HG03457 (cell line): Measurements from ENCODE around the gene IGFBP6.

Experiments
- ATAC-seq: cut with Tn5 transposase; IDR thresholded peaks from one replicate; pipeline ENCODE4 v1.9.1; 2021; ENCODE audit warnings: moderate number of reproducible peaks; ENCODE audit not compliant: unreplicated experiment

Gene IGFBP6

GRCh38 chr12:53059434-53060063 lies 37.9 kb upstream of the IGFBP6 start:
- ATAC-seq = no peak

DNA sequence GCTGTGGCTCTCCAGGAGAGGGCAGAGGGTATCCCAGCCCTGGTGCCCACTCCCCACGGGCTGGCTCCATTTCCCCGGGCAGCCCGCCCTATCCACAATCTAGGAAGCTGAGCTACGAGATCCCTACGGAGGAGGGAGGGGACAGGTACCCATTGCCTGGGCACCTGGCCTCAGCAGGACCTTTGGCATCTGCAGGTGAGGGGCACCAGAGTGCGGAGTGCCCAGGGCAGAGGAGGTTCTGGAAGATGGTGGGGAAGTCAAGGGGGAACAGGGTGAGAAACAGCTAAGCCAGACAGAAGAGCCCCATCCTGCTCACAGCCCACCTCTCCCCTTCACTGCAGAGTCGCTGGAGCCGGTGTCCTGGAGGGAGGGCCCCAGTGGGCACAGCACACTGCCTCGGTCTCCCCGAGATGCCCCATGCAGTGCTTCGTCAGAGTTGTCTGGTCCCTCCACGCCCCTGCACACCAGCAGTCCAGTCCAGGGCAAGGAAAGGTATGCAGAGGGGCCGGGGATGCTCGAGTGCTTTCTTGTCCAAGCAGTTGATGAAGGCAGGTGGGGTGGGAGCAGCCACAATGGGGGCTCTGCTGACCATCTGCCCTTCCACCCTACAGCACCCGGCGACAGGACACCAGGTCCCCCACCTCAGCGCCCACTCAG lies 37.3 kb upstream of the IGFBP6 start:
- no peak for ATAC-seq

DNA sequence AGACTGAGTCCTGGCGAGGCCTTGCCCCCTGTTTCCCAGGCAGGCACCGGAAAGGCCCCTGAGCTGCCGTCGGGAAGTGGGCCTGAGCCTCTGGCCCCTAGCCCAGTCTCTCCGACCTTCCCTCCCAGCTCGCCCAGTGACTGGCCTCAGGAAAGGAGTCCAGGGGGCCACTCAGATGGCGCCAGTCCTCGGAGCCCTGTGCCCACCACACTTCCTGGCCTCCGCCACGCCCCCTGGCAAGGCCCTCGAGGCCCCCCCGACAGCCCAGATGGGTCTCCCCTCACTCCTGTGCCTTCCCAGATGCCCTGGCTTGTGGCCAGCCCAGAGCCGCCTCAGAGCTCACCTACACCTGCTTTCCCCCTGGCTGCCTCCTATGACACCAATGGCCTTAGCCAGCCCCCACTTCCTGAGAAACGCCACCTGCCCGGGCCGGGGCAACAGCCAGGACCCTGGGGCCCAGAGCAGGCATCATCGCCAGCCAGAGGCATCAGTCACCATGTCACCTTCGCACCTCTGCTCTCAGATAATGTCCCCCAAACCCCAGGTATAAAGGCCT lies 36.7 kb upstream of the IGFBP6 start:
- ATAC-seq = no peak

DNA sequence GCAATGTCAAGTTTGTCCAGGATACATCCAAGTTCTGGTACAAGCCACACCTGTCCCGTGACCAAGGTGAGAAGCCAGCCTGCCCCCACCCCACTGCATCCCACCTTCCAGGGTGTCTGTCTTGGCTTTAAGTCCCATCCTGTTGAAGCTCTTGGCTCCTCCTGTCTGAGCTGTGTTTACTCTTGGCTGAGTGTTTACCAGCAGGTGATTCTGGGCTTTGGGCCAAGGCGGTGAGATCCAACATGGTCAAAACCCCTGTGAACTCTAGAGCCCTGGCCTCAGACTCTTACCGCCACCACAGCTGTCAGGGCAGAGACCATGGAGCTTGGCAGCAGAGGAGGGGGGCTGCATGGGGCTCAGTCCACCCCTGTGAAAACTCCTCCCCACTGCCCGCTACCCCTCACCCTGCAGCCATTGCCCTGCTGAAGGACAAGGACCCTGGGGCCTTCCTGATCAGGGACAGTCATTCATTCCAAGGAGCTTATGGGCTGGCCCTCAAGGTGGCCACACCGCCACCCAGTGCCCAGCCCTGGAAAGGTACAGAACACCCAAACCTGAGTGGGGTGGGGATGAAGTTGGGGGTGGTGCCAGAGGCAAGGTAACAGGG lies 36.0 kb upstream of the IGFBP6 start:
- ATAC-seq = no peak

DNA sequence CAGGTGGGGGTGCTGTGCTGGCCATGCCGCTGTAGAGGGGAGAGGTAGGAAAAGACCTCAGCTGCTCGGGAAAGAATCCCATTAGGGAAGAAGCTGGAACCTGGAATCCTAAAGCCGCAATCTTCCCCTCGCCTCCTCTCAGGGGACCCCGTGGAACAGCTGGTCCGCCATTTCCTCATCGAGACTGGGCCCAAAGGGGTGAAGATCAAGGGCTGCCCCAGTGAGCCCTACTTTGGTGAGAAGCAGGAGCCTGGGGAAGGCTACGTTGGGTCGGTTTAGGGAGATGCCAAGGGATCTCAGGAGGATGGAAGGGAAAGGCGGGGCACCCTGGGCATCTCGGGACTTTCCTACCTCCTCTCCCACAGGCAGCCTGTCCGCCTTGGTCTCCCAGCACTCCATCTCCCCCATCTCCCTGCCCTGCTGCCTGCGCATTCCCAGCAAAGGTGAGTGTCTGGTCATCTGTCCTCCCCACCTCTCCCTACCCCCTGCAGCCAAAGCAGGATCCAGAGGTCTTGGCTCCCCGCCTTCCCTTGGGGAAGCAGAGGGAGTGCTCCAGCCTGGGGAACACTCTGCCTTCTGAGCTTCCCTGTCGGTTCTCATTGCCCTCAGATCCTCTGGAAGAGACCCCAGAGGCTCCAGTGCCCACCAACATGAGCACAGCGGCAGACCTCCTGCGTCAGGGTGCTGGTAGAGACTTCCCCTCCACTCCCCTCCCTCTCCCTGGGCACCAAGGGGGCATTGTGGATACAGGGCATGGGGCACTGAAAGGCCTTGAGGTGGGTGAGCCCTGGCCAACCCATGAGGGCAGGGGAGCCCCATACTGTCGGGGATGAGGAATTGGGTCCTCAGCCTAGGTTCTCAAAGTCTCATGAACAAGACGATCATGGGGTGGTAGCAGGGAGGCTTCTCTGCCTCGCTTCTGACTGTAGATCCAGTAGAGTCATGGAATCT lies 35.2 kb upstream of the IGFBP6 start:
- ATAC-seq = no peak

DNA sequence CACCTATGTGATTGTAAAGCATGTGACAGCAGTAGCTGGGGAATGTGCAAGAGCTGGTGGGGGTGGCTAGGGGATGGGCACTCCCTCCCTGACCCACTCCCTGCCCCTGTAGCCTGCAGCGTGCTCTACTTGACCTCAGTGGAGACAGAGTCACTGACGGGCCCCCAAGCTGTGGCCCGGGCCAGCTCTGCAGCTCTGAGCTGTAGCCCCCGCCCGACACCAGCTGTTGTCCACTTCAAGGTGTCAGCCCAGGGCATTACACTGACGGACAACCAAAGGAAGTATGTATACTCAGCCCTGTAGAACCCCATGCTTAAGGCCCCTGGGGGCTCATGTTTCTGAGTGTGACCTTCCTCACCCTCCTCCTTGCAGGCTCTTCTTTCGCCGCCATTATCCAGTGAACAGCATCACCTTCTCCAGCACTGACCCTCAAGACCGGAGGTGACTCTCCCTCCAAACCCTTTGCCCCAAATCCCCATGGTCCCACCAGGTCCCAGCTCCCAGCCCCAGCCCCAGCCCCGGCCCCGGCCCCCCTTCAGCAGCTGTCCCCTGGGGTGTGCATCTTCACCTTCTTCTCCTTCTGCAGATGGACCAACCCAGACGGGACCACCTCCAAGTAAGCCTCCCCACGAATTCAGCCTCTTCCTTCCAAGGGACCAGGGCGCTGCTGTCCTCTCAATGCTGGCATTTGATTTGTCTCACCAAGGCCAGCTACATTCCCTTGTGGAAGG lies 34.3 kb upstream of the IGFBP6 start:
- no peak for ATAC-seq

GRCh38 chr12:53063708-53064612 lies 33.5 kb upstream of the IGFBP6 start:
- no peak for ATAC-seq

DNA sequence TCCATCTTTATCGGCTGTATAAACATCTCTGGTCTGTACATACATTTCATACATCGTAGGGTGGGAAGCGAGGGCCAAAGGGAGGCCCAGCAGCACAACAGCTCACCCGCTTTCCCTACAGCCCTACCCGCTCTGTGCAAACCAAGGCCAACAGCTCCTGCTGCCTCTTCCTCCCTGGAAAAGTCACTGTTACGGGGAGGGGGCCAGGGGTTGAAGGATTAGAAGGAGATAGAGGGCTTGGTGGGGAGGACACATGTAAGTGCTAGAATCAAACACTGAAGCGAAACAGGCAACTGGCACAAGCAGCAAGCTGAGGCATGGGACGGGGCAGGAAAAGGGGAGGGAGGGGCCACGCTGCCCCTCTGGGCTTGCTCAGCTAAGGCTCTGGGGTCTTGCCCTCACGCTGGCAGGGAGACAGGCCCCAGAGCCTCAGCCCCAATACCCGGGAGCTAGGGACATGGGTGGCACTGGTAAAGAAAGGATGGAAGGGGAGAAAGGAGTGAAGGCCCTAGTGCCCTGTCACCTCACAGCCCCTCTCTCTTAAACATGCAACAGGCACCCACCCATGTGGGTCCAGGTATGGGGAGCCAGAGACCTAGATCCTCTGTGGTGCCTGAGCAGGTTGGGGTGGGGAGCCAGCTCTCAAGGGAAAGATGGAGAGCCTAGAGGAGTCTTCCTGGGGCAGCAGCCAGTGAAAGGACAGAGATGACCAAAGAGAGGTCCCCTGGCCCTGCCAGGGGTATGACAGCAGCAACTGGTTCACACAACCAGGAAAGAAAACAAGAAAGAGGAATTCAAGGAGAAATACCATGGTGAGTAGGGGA lies 32.6 kb upstream of the IGFBP6 start:
- ATAC-seq = no peak

GRCh38 chr12:53065470-53065869 lies 32.0 kb upstream of the IGFBP6 start:
- no peak for ATAC-seq

DNA sequence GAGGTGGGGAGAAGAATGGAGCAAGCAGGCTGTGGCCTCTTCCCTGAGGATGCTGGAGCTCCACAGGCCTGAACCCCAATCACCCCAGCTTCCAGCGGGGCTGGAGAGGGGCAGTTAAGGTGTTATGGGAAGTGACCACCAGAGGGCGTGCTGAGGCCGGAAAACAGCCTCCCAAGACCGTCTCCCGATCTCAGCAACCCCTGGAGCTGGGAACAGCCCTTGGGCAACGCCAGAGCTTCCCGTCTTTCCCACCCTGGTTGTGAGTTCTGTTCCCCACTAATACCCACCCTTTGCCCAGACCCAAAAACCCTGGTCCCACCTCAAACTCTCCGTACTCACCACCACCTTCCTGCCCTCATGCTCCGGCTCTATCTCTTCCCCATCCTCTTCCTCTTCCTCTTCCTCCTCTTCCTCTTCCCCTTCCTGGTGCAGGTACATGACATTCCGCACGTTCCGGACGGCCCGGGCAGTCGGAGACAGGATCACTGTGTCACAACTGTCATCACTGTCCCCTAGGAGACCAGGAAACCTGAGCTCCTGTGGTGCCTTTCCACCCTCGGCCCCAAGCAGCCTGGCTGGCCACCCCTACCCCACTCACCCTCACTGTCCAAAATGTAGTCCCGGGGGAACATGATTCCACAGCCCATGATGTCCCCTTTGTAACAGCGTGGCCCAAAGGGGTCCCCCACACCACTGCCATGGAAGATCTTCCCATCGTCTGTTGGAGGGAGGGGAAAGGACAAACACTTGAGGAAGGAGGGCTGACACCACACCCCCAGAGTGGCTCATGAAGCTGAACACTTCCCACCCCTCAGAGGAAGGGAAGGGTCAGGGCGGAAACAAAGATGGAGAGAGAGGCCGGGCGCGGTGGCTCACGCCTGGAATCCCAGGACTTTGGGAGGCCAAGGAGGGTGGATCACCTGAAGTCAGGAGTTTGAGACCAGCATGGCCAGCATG lies 31.2 kb upstream of the IGFBP6 start:
- ATAC-seq = no peak

GRCh38 chr12:53067074-53067992 lies 30.1 kb upstream of the IGFBP6 start:
- ATAC-seq = no peak

- ATAC-seq = no peak
Observed at GRCh38 chr12:53067993-53068770, 29.3 kb upstream of the IGFBP6 start.

DNA sequence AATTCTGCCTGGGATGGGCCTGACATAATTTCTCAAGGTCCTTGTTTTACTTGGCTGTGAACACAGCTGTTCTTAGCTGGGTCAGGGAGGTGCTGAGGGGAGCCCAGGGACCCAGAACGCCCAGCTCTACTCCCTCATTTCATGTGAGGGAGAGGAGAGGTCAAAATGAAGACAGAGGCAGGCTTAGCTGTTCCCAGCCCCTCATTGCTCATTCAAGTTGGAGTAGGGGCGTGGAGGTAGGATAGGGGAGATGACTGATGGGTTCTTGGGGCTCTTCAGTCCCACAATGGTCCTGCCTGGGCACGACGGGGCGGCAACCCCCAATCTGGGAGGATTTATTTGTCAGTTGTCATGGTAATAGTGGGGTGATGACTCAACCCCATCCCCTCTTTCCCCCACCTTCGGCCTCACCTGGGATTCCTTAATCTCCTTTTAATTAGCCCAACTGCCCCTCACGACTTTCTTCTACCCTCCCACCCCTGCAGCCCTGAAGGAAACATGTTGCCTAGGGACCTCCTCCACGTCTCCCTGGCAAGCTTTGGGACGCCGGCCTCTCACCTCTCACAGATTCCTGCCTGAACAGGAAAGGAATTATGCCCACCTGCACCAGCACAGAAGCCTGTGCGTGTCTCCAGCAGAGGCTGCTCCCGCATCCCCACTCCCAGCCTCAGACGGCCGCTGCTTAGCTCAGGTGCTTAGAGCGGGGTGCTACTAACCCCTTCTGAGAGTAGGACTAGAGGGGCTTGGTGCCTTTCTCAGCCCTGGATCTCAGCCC lies 28.5 kb upstream of the IGFBP6 start:
- ATAC-seq = no peak

GRCh38 chr12:53069621-53070410 lies 27.7 kb upstream of the IGFBP6 start:
- no peak for ATAC-seq
